Mammary epithelial cell (primary cell): ENCODE measurements around the gene ZNF101.

Experiments
- EZH2 ChIP-seq: IDR thresholded peaks from 2 replicates; pipeline ENCODE4 v1.6.1; 2012; ENCODE audit warnings: low read length, inconsistent platforms, borderline replicate concordance
- TF ChIP-seq, protein P1 (sequence below), 2 donors: IDR thresholded peaks in 1 of 2; conservative IDR thresholded peaks in 1 of 2; 2 replicates each; pipeline ENCODE4 v1.5.1; 2011 to 2012; ENCODE audit warnings: inconsistent platforms in 2 of 2, low read length in 2 of 2, mild to moderate bottlenecking in 2 of 2, control low read depth in 1 of 2, low read depth in 1 of 2; ENCODE audit not compliant: insufficient read depth in 1 of 2; ENCODE audit errors: extremely low read depth in 1 of 2

DNA sequence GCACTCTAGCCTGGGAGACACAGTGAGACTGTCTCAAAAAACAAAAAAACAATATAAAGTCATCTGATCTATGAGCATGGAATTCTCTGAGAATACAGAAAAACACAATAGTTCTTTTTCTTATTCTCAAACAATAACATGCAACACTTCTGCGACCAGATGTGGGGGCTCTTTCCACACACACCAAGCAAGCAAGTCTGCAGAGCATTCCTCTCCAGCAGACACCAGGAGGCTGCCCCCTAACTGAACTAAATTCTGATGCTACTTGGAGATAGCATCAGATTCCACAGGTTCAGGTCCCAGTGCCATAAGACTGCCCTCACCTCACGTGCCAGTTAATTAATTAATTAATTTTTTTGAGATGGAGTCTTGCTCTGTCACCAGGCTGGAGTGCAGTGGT, 27.7 kb downstream of the ZNF101 start:
- TF ChIP-seq, protein P1, sequence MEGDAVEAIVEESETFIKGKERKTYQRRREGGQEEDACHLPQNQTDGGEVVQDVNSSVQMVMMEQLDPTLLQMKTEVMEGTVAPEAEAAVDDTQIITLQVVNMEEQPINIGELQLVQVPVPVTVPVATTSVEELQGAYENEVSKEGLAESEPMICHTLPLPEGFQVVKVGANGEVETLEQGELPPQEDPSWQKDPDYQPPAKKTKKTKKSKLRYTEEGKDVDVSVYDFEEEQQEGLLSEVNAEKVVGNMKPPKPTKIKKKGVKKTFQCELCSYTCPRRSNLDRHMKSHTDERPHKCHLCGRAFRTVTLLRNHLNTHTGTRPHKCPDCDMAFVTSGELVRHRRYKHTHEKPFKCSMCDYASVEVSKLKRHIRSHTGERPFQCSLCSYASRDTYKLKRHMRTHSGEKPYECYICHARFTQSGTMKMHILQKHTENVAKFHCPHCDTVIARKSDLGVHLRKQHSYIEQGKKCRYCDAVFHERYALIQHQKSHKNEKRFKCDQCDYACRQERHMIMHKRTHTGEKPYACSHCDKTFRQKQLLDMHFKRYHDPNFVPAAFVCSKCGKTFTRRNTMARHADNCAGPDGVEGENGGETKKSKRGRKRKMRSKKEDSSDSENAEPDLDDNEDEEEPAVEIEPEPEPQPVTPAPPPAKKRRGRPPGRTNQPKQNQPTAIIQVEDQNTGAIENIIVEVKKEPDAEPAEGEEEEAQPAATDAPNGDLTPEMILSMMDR (conservative IDR thresholded peaks at IDR 0.05 in 1 of 2, IDR thresholded peaks at IDR 0.05 in 1 of 2; ENCODE audit: extremely low read depth in 1 of 2, insufficient read depth in 1 of 2, low read depth in 1 of 2, low read length in 2 of 2), result no peak
- no peak for TF ChIP-seq EZH2
